ENCODE data around the gene ITGA5. TPM values are rescaled to one million over a fixed set of nuclear protein-coding genes. Genes with fewer than 3 reads are reported as not detected.

The ITGA5 gene
- total and polyA plus RNA-seq, 9 of the 15 experiments (the other 6 are each of a cell fraction or from before 2014, with no cell fraction given), result 9.1 to 82.1 (median 47.4) TPM

DNA sequence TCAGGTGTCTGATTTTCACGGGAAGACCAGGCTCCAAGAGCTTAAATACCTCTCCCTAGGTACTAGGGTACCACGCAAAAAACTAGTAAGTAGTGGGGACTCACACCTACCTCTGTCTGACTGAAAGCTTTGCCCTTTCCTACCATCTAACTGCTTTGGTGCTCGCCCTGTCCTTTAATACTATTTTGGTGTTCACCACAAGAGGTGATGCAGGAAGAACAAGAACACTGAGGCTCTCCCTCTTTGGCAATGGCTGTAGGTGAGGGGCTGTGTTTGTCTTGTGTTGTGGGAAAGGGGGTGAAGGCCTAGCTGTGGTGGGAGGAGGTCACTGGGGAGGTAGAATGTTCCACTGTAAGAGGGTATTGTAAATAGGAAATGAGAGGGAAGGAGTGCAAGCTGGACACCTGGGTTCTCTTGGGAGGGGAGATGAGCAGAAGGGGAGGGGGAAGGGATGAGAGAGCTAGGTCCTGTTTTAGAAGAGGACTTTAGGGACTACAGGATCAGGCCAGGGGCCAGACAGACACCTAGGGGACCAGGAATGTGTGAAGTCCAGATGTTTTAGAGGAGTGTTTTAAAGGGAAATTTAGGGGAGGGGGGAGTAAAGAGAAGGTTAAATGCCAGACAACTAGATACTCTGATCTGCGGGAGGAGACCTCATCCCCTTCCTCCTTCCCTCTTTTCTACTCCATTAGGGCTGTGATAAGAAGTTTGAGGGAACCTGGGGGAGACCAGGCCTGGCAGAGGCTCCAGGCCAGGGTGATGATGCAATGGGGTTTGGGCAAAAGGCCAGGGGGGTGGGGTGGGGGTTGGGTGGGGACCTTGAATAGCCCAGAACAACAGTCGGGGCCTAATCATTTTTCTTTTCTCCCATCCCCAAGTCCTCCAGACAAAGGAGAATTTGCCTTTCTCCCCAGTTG lies 2.1 kb downstream of the ITGA5 start:
- Histone ChIP-seq H3K27me3 (ENCODE audit: control insufficient read depth in 2 of 2, insufficient read depth in 2 of 2, low read length in 2 of 2) (no peaks in the 10 kb centered on the region), H2AFZ (ENCODE audit: low read depth, low read length) (no peak overlapping the region), H3K79me2 (ENCODE audit: control insufficient read depth, insufficient read depth, low read length) (peaks cover 78% of the 10 kb centered on the region), H4K20me1 (replicated peaks; ENCODE audit: control insufficient read depth, insufficient read depth, low read length) (peaks cover 31% of the 10 kb centered on the region), H3K9ac (ENCODE audit: insufficient read depth in 1 of 2, low read depth in 2 of 2, low read length in 2 of 2) (peak overlapping the region; percentile 75 to 91; a peak in 3 of 4 replicates), H3K4me1 (replicated peaks in 1 of 2; ENCODE audit: control insufficient read depth in 2 of 2, insufficient read depth in 2 of 2, low read length in 2 of 2) (peaks cover 57 to 60% of the 10 kb centered on the region in 2 experiments), H3K9me1 (ENCODE audit: control insufficient read depth, insufficient read depth, low read length) (peaks cover 19% of the 10 kb centered on the region), H3K4me3 (peak overlapping the region; percentile 100), H3K4me2 (ENCODE audit: insufficient read depth, low read length) (peak overlapping the region; percentile 99), H3K36me3 (ENCODE audit: control insufficient read depth, insufficient read depth, low read length) (peaks cover 41% of the 10 kb centered on the region; the same call in 2 of the 3 replicates), H3K27ac (ENCODE audit: extremely low read depth, low read depth, low read length) (peak overlapping the region; percentile 88), H3K9me3 (replicated peaks; ENCODE audit: control insufficient read depth, insufficient read depth, low read depth, low read length) (no peaks in the 10 kb centered on the region)
- ChIA-PET CTCF (ENCODE audit: low intra/inter-chr PET ratio) (no interaction called here), POLR2A (interaction anchor here (0.6 to 5.2 kb wide), 8 partner anchors 8 to 117 kb away, joined by 3 to 36 read pairs (median 4); no protein-coding TSS in a partner anchor)
- FAIRE-seq (peak; percentile 68), ATAC-seq (peak; percentile 35), DNase-seq (ENCODE audit: extremely low read depth in 1 of 4, low spot score in 3 of 4) (peak; percentile 51 to 83 (median 64))
- in situ Hi-C loops (cut with MboI), result no loop called here
- 33% methylated on average over 5 of the region's 5 CpGs for WGBS (ENCODE audit: insufficient coverage, low coverage, missing lambda C conversion rate)
- intact Hi-C loops (cut with micrococcal nuclease), result no loop called here
- BruUV-seq (replicated peaks), result no TSS peak
- peak in 1 of 2 experiments; percentile 35; a peak in 1 of 4 replicates for TF ChIP-seq HDAC1 (IDR thresholded peaks at IDR 0.05)
- no peak for TF ChIP-seq ZNF586 (CRISPR knock-in tag; conservative IDR thresholded peaks at IDR 0.05)
- peak; percentile 44 for TF ChIP-seq CREM (IDR thresholded peaks at IDR 0.05; ENCODE audit: low read depth)
- TF ChIP-seq, protein P1, sequence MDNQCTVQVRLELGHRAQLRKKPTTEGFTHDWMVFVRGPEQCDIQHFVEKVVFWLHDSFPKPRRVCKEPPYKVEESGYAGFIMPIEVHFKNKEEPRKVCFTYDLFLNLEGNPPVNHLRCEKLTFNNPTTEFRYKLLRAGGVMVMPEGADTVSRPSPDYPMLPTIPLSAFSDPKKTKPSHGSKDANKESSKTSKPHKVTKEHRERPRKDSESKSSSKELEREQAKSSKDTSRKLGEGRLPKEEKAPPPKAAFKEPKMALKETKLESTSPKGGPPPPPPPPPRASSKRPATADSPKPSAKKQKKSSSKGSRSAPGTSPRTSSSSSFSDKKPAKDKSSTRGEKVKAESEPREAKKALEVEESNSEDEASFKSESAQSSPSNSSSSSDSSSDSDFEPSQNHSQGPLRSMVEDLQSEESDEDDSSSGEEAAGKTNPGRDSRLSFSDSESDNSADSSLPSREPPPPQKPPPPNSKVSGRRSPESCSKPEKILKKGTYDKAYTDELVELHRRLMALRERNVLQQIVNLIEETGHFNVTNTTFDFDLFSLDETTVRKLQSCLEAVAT (IDR thresholded peaks at IDR 0.05), result 0 out of 4 replicates have a peak, but pooled peaks of 1 of the 2 experiments have one; percentile 21
- 0 out of 4 replicates have a peak, but pooled peaks of 1 of the 2 experiments have one; percentile 16 for TF ChIP-seq MAZ (CRISPR knock-in tag; conservative IDR thresholded peaks at IDR 0.05 in 1 of 2, IDR thresholded peaks at IDR 0.05 in 1 of 2)
- TF ChIP-seq, protein P2, sequence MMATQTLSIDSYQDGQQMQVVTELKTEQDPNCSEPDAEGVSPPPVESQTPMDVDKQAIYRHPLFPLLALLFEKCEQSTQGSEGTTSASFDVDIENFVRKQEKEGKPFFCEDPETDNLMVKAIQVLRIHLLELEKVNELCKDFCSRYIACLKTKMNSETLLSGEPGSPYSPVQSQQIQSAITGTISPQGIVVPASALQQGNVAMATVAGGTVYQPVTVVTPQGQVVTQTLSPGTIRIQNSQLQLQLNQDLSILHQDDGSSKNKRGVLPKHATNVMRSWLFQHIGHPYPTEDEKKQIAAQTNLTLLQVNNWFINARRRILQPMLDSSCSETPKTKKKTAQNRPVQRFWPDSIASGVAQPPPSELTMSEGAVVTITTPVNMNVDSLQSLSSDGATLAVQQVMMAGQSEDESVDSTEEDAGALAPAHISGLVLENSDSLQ (IDR thresholded peaks at IDR 0.05), result 0 out of 2 replicates have a peak, but pooled peaks have one; percentile 19
- TF ChIP-seq SPI1 (IDR thresholded peaks at IDR 0.05; ENCODE audit: borderline replicate concordance, low read depth, low read length), result peak; percentile 4; the same call in 1 of the 2 replicates
